Measurements from ENCODE around the gene XRRA1. TPM values are rescaled to one million over a fixed set of nuclear protein-coding genes. Genes with fewer than 3 reads are reported as not detected.
"Not testable (repeated sequence)": the region's sequence is repeated elsewhere in the genome, so short reads cannot be mapped to it uniquely, and the experiment has no call there.

The XRRA1 gene
- total RNA-seq, 1 experiment from 2014 or later, result 17.3 TPM

DNA sequence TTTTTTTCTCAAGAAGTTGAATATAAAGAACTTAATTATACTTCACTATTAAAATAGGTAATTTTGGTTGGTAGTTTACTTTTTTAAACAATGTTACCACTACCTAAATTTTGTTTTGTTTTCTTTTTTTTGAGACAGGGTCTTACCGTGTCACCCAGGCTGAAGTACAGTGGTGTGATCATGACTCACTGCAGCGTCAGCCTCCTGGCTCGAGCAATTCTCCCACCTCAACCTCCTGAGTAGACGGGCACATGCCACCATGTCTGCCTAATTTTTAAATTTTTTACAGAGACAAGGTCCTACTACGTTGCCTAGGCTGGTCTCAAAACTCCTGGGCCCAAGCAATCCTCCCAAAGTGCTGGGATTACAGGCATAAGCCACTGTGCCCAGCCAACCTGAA, 17.8 kb upstream of the XRRA1 start:
- Histone ChIP-seq H3K36me3 (ENCODE audit: control insufficient read depth in 1 of 2, insufficient read depth in 2 of 2, low read length in 2 of 2) (peaks cover 4 to 14% of the 10 kb centered on the region in 2 experiments; a peak in 2 of 4 replicates), H3K9me3 (ENCODE audit: control insufficient read depth in 1 of 2, insufficient read depth in 1 of 2, low read depth in 1 of 2, low read length in 2 of 2) (no peaks in the 10 kb centered on the region), H3K27me3 (ENCODE audit: insufficient read depth, low read length) (no peaks in the 10 kb centered on the region), H3K4me3 (replicated peaks in 1 of 2; ENCODE audit: low read depth in 1 of 2, low read length in 2 of 2) (no peak overlapping the region), H3K9me2 (ENCODE audit: insufficient read depth) (no peaks in the 10 kb centered on the region), H4K20me1 (ENCODE audit: insufficient read depth) (peaks cover 7% of the 10 kb centered on the region; the same call in 1 of the 2 replicates), H2AFZ (ENCODE audit: low read depth, low read length, poor library complexity, severe bottlenecking) (no peak overlapping the region), H3K9ac (ENCODE audit: low read length) (no peak overlapping the region), H3K79me2 (ENCODE audit: insufficient read depth, low read length) (peaks cover 61% of the 10 kb centered on the region), H3K4me1 (ENCODE audit: control insufficient read depth in 1 of 2, insufficient read depth in 2 of 2, low read length in 2 of 2) (no peaks in the 10 kb centered on the region), H3K4me2 (ENCODE audit: low read length) (no peak overlapping the region), H3K27ac (ENCODE audit: low read depth, low read length) (no peak overlapping the region)
- DNase-seq (ENCODE audit: low read depth, low spot score) (no peak), ATAC-seq (no peak)
- intact Hi-C loops (cut with micrococcal nuclease), result no loop called here
- POLR2A ChIA-PET, result no interaction called here
- CTCF ChIA-PET, result no interaction called here
- RAD21 ChIA-PET (ENCODE audit: low non-redundant PET in 1 of 2, low total read pairs in 2 of 2, uncharacterized antibody in 2 of 2, unreplicated experiment in 2 of 2), result no interaction called here
- no TSS peak for BruUV-seq (replicated peaks)
- no peak for TF ChIP-seq ZNF274 (IDR thresholded peaks at IDR 0.05; ENCODE audit: low read depth, low read length)
- TF ChIP-seq SIN3A (IDR thresholded peaks at IDR 0.05; ENCODE audit: low read depth), result no peak
- TF ChIP-seq POLR2A (IDR thresholded peaks at IDR 0.05; ENCODE audit: borderline replicate concordance, extremely low read depth, insufficient read depth, insufficient read length), result no peak
- TF ChIP-seq, protein P1, sequence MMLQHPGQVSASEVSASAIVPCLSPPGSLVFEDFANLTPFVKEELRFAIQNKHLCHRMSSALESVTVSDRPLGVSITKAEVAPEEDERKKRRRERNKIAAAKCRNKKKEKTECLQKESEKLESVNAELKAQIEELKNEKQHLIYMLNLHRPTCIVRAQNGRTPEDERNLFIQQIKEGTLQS (IDR thresholded peaks at IDR 0.05), result no peak
- TF ChIP-seq SRF (IDR thresholded peaks at IDR 0.05; ENCODE audit: low read depth), result no peak
- no peak for TF ChIP-seq RAD21 (IDR thresholded peaks at IDR 0.05; ENCODE audit: low read depth)
- no peak for TF ChIP-seq CEBPB (IDR thresholded peaks at IDR 0.05; ENCODE audit: low read depth)
- TF ChIP-seq FOSL1 (IDR thresholded peaks at IDR 0.05; ENCODE audit: low read depth), result no peak
- no peak for TF ChIP-seq EZH2 (IDR thresholded peaks at IDR 0.05)
- no peak for TF ChIP-seq ZFX (IDR thresholded peaks at IDR 0.05)
- TF ChIP-seq, protein P2, sequence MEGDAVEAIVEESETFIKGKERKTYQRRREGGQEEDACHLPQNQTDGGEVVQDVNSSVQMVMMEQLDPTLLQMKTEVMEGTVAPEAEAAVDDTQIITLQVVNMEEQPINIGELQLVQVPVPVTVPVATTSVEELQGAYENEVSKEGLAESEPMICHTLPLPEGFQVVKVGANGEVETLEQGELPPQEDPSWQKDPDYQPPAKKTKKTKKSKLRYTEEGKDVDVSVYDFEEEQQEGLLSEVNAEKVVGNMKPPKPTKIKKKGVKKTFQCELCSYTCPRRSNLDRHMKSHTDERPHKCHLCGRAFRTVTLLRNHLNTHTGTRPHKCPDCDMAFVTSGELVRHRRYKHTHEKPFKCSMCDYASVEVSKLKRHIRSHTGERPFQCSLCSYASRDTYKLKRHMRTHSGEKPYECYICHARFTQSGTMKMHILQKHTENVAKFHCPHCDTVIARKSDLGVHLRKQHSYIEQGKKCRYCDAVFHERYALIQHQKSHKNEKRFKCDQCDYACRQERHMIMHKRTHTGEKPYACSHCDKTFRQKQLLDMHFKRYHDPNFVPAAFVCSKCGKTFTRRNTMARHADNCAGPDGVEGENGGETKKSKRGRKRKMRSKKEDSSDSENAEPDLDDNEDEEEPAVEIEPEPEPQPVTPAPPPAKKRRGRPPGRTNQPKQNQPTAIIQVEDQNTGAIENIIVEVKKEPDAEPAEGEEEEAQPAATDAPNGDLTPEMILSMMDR (IDR thresholded peaks at IDR 0.05 in 2 of 3, conservative IDR thresholded peaks at IDR 0.05 in 1 of 3; ENCODE audit: borderline replicate concordance in 1 of 3, insufficient read depth in 1 of 3, low read depth in 2 of 3, low read length in 2 of 3), result no peak

DNA sequence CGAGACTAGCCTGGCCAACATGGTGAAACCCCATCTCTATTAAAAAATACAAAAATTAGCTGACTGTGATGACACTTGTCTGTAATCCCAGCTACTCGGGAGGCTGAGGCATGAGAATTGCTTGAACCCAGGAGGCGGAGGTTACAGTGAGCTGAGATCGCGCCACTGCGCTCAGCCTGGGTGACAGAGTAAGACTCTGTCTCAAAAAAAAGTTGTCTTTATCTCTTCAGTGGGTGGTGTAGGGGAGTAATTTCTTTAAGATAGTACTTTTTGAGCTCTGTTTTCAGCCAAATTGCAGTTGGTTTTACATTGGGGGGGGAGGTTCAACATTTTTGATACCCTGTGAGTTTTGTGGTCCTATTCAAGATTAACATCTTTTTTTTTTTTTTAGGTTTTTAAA, 11.2 kb upstream of the XRRA1 start:
- H3K4me1 ChIP-seq (ENCODE audit: control insufficient read depth in 1 of 2, insufficient read depth in 2 of 2, low read length in 2 of 2); H3K9me2 ChIP-seq (ENCODE audit: insufficient read depth); BruUV-seq (replicated peaks); CTCF ChIA-PET; H3K4me3 ChIP-seq (replicated peaks in 1 of 2; ENCODE audit: low read depth in 1 of 2, low read length in 2 of 2); H3K9me3 ChIP-seq (ENCODE audit: control insufficient read depth in 1 of 2, insufficient read depth in 1 of 2, low read depth in 1 of 2, low read length in 2 of 2); DNase-seq (ENCODE audit: low read depth, low spot score); H3K36me3 ChIP-seq (ENCODE audit: control insufficient read depth in 1 of 2, insufficient read depth in 2 of 2, low read length in 2 of 2); H3K4me2 ChIP-seq (ENCODE audit: low read length); H3K27me3 ChIP-seq (ENCODE audit: insufficient read depth, low read length); H3K27ac ChIP-seq (ENCODE audit: low read depth, low read length); RAD21 ChIA-PET (ENCODE audit: low non-redundant PET in 1 of 2, low total read pairs in 2 of 2, uncharacterized antibody in 2 of 2, unreplicated experiment in 2 of 2); ATAC-seq; H3K9ac ChIP-seq (ENCODE audit: low read length); H2AFZ ChIP-seq (ENCODE audit: low read depth, low read length, poor library complexity, severe bottlenecking); intact Hi-C loops (cut with micrococcal nuclease): not testable (repeated sequence)
- peaks cover 99% of the 10 kb centered on the region for H3K79me2 ChIP-seq (ENCODE audit: insufficient read depth, low read length)
- H4K20me1 ChIP-seq (ENCODE audit: insufficient read depth), result peaks cover 11% of the 10 kb centered on the region; the same call in 1 of the 2 replicates
- POLR2A ChIA-PET, result interaction anchor here (1.3 kb wide), 1 partner anchor 28 kb away, joined by 4 read pairs; the partner anchor contains the start of gene NEU3
